HG03571 (cell line): ENCODE data around the gene PGM2L1.
"Not testable (repeated sequence)": the region's sequence is repeated elsewhere in the genome, so short reads cannot be mapped to it uniquely, and the experiment has no call there.

Experiments used
- ATAC-seq: cut with Tn5 transposase; IDR thresholded peaks from one replicate; pipeline ENCODE4 v1.9.1; 2021; ENCODE audit not compliant: unreplicated experiment

PGM2L1 gene

DNA sequence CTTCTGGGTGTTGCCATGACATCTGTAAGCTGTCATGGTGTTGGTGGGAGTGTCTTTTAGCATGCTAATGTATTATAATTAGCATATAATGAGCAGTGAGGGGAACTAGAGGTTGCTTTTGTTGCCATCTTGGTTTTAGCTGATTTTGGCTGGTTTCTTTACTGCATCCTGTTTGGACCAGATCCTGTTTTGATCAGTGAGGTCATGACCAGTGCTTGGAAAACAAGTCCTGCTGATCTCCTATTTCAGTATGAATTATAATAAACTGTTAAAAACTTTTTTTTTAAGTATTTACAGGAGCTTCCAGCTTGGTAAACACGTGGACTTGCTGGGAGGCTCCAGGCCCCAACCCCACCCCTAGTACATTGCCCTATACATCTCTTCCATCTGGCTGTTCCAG is 56.3 kb downstream of the PGM2L1 start:
- no peak for ATAC-seq

DNA sequence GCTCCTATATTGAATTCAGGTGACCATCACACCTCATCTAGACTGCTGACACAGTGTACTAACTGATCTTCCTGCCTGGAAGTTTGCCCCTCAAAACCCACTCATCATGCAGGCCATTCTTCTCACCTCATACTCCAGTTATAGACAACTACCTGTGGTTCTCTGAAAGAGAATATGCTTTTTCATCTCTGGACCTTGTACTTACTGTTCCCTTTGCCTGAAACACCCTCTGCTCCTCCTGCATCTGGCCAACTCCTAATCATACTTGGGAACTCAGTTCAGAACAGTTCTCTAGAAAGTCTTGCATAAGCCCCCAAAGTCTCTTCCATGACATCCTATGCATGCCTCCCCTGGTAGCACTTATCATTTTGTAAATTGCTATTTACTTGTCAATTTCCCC is 58.6 kb downstream of the PGM2L1 start:
- no peak for ATAC-seq

DNA sequence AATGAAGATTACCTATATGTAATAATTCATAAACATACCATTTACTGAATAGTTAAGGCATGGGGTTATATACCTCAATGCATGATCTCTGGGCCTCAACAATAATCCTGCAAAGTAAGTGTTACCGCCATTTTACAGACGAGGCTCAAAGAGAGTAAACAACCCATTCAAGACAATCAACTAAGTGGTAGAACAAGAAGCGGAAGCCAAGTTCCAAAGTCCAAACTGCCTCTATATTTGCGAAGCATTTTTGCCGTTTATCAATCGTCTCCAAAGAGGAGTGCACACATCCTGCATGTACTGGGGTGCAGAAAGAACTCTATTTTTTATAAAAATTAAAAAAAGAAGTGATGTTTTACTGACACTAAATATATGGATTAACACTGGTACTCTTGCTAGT is 59.3 kb downstream of the PGM2L1 start:
- no peak for ATAC-seq

- no peak for ATAC-seq
These were observed 65.0 kb downstream of the PGM2L1 start for GRCh38 chr11:74333193-74333592.

GRCh38 chr11:74332291-74332690 is 65.9 kb downstream of the PGM2L1 start:
- ATAC-seq, result no peak

- ATAC-seq, result not testable (repeated sequence)
These were observed 67.2 kb downstream of the PGM2L1 start for GRCh38 chr11:74331000-74331399.

DNA sequence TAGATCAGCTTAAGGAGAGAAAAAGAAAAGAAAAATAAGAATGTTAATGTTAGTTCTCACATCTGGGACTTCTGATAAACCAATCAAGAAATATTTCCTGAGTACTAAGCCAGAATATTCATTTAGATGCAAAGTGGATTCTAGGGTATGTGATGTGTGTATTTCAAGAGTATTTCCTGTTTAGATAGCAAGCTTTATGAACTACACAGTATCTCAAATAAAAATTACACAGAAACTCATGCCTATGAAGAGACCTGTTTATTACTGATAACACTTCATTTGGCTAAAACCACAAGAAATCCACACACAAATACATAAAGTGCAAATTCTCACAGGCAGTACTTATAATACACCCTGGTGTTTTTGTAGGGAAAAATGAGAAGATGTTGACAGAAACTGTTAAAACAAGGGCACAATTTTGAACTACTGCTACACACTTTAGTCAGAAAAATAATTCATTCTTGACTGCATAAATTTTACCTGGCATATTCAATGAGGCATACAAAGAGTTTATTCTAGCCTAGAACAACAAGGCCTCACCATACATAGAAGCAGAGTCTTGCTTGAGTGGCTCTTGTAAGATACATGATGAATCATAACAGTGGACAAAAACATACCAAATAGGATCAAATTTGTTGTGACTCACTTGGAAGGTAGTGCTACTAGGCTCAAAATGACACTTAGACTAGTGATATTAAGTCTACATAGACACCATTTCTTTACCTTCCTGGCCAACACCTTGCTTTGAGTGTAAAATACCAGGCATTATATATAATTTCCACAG is 68.0 kb downstream of the PGM2L1 start:
- ATAC-seq, result no peak

- no peak for ATAC-seq
These were observed 71.2 kb downstream of the PGM2L1 start for GRCh38 chr11:74327076-74327475.

DNA sequence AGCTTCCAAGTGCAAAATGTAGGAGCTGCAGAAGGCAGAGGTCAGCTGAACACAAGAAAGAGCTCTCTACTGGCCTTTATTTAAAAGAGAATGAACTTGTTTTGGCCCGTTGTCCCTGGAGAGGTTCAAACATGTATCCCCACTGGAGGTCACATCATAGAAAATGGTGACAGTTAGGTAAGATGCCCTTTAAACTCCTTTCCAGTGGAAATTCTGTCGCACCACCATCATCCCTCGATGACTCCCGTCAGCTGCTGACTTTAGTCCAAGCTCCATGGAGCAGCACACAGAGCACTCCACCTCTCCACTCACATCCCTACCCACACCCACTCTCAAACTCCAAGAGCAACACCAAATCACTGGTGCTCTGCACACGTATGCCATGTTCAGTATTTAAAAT is 71.6 kb downstream of the PGM2L1 start:
- no peak for ATAC-seq

- no peak for ATAC-seq
These were observed 72.3 kb downstream of the PGM2L1 start for GRCh38 chr11:74325649-74326645.

DNA sequence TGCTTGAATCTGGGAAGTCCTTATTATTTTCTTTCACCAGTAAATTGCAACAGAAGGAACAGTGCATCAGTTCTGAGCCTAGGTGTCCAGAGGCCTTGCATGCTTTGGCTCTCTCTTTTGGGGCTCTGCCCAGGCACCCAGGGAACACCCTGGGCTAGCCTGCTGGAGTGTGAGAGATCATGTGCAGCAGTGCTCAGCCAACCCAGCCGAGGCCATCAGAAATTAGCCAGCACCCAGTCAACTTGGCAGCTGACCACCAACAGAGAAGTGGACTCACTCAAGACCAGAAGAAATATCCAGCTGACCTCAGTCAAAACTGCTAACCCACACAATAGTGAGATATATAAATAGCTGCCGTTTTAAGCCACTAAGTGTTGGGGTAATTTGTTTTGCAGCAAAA is 75.6 kb downstream of the PGM2L1 start:
- ATAC-seq, result no peak

GRCh38 chr11:74321487-74322188 is 76.6 kb downstream of the PGM2L1 start:
- no peak for ATAC-seq

GRCh38 chr11:74320538-74320937 is 77.7 kb downstream of the PGM2L1 start:
- no peak for ATAC-seq

GRCh38 chr11:74319139-74319816 is 79.0 kb downstream of the PGM2L1 start:
- no peak for ATAC-seq

- no peak for ATAC-seq
These were observed 79.8 kb downstream of the PGM2L1 start for GRCh38 chr11:74318241-74318932.

DNA sequence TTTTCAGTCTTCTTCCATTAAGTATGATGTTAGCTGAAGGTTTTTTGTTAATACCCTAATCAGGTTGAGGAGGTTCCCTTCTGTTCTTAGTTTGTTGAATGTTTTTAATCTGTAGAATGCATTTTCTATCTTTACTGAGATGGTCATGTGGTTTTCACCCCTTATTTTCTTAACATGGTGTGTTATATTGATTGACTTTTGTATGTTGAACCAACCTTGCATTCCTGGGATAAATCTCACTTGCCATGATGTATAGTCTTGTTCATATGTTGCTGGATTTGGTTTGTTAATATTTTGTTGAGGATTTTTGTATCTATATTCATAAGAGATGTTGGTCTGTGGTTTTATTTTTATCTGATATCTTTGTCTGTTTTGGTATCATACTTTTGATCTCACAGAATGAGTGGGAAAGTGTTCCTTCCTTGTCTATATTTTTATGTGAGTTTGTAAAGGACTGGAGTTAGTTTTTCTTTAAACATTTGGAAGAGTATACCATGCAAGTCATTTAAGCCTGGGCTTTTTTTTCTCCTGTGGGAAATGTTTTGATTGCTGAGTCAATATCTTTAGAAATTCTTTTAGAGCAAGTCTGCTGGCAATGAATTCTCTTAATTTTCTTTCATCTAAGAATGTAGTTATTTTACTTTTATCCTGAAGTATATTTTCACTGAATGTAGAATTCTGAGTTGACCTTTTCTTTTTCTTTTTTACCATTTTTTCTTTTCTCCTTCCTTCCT is 81.3 kb downstream of the PGM2L1 start:
- ATAC-seq, result no peak

DNA sequence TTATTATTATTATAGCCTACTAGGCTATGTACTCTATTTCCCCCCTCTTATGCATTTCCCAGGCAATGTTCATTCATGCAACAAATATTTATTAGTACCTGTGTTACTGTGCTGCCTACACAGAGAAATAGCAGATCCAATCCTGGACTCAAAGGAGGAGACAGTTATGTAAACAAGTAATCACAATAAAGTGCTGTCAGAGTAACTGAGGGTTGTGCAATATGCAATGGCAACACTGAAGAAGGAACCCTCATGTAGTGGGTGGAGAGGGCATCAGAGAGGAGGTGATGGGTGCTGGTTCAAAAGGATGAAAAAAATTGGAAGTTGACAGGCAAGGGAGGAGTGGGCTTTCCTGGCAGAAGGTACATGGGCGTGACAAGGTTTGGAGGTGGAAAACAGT is 85.9 kb downstream of the PGM2L1 start:
- ATAC-seq, result no peak

- no peak for ATAC-seq
These were observed 86.8 kb downstream of the PGM2L1 start, which contains the start of gene P4HA3 for GRCh38 chr11:74311352-74311926. Gene P4HA3 (minus strand): TSS chr11:74311640. CDS start chr11:74311611, 29 bp downstream.

DNA sequence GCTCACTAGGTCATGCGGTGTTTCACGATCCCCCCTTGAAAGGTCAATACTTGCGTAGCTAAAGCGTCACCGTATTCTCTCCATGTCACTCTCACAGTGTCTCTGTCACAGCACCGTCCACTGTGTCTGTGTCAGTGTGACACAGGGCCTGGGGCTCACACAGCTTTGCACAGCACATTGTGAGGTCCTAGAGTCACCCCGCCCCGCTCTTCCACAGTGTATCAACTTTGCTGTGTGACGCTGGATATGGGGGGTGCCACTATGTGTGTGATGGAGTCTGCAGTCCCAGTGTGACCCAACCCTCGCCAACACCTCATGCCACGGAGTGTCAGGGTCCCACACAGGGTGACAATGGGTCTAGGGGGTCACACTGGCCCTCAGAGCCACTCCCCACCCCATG is 87.4 kb downstream of the PGM2L1 start:
- ATAC-seq, result no peak
